Renal pelvis (tissue), 4 donors: Measurements from ENCODE around the gene C2. TPM values are rescaled to one million over a fixed set of nuclear protein-coding genes. Genes with fewer than 3 reads are reported as not detected.
"Not testable (repeated sequence)": the region's sequence is repeated elsewhere in the genome, so short reads cannot be mapped to it uniquely, and the experiment has no call there.

Experiments used
- DNase-seq: peaks from one replicate; pipeline ENCODE4 v3.0.0-alpha.2; 2013
- polyA plus RNA-seq, 3 donors: library from polyadenylated mRNA; unstranded; fragments of 120-200 nt; gene quantifications; one replicate each; pipeline ENCODE4 v1.2.1, GENCODE V29; 2013; ENCODE audit not compliant: insufficient read length in 3 of 3

The C2 gene
- polyA plus RNA-seq, 3 donors, result 3.3 to 4.8 (median 4.5) TPM

GRCh38 chr6:31972709-31973350 lies 45.3 kb downstream of the C2 start:
- no peak for DNase-seq

GRCh38 chr6:31976065-31976464 lies 48.5 kb downstream of the C2 start:
- not testable (repeated sequence) for DNase-seq

GRCh38 chr6:31977816-31978431 lies 50.4 kb downstream of the C2 start:
- no peak for DNase-seq

GRCh38 chr6:31978831-31979230 lies 51.3 kb downstream of the C2 start:
- DNase-seq, result no peak

- DNase-seq, result no peak
Observed at GRCh38 chr6:31979238-31979898, 51.9 kb downstream of the C2 start.

- not testable (repeated sequence) for DNase-seq
Observed at GRCh38 chr6:31980195-31980876, 52.8 kb downstream of the C2 start.

GRCh38 chr6:31980998-31981397 lies 53.5 kb downstream of the C2 start:
- DNase-seq, result not testable (repeated sequence)

GRCh38 chr6:31981744-31982143 lies 54.2 kb downstream of the C2 start, which contains the start of gene C4A:
Gene C4A, plus strand, starts transcription at chr6:31982057. Its CDS starts 51 bp downstream, at chr6:31982108.
- not testable (repeated sequence) for DNase-seq

GRCh38 chr6:31989363-31989762 lies 61.8 kb downstream of the C2 start:
- not testable (repeated sequence) for DNase-seq

- not testable (repeated sequence) for DNase-seq
Observed at GRCh38 chr6:31994421-31994820, 66.9 kb downstream of the C2 start.

Other genes with a start within 250 kb of the C2 start
- 1 to 10 TPM; 2.6 to 4.3 (median 3.6) TPM for gene LY6G5C, start 246.7 kb upstream of the C2 start, polyA plus RNA-seq
- gene ABHD16A, start 224.4 kb upstream of the C2 start, polyA plus RNA-seq, result 10 to 100 TPM; 63.2 to 68.7 (median 63.5) TPM
- 1 to 10 TPM in 2 of 3 donors, under 1 TPM in 1; 0.43 to 1.0 (median 1.0) TPM for gene LY6G6F, start 220.9 kb upstream of the C2 start, polyA plus RNA-seq
- not detected for gene LY6G6D, start 212.4 kb upstream of the C2 start, polyA plus RNA-seq
- gene LY6G6C, start 206.0 kb upstream of the C2 start, polyA plus RNA-seq, result under 1 TPM; 0.28 to 0.89 (median 0.69) TPM
- gene MPIG6B, start 204.3 kb upstream of the C2 start, polyA plus RNA-seq, result 1 to 10 TPM; 1.5 to 1.9 (median 1.7) TPM
- 100 to 1,000 TPM; 189 to 234 (median 211) TPM for gene DDAH2, start 198.4 kb upstream of the C2 start, polyA plus RNA-seq
- gene CLIC1, start 191.2 kb upstream of the C2 start, polyA plus RNA-seq, result 100 to 1,000 TPM; 280 to 320 (median 296) TPM
- gene MSH5, start 187.7 kb upstream of the C2 start, polyA plus RNA-seq, result 10 to 100 TPM; 18.1 to 54.6 (median 52.1) TPM
- 10 to 100 TPM in 2 of 3 donors, 1 to 10 TPM in 1; 5.6 to 13.8 (median 10.7) TPM for gene SAPCD1, start 165.1 kb upstream of the C2 start, polyA plus RNA-seq
- 10 to 100 TPM in 2 of 3 donors, 1 to 10 TPM in 1; 8.8 to 14.0 (median 13.1) TPM for gene VWA7, start 150.4 kb upstream of the C2 start, polyA plus RNA-seq
- gene VARS1, start 132.0 kb upstream of the C2 start, polyA plus RNA-seq, result 10 to 100 TPM; 60.0 to 71.2 (median 65.2) TPM
- gene LSM2, start 120.8 kb upstream of the C2 start, polyA plus RNA-seq, result 10 to 100 TPM; 79.4 to 84.0 (median 81.1) TPM
- gene HSPA1L, start 112.4 kb upstream of the C2 start, polyA plus RNA-seq, result 1 to 10 TPM; 3.7 to 4.6 (median 3.8) TPM
- 100 to 1,000 TPM; 104 to 122 (median 112) TPM for gene HSPA1A, start 112.2 kb upstream of the C2 start, polyA plus RNA-seq
- 100 to 1,000 TPM; 125 to 178 (median 158) TPM for gene HSPA1B, start 100.0 kb upstream of the C2 start, polyA plus RNA-seq
- gene NEU1, start 64.9 kb upstream of the C2 start, polyA plus RNA-seq, result 10 to 100 TPM; 78.1 to 85.5 (median 82.5) TPM
- gene SLC44A4, start 48.7 kb upstream of the C2 start, polyA plus RNA-seq, result 10 to 100 TPM; 35.1 to 68.8 (median 66.9) TPM
- gene EHMT2, start 30.0 kb upstream of the C2 start, polyA plus RNA-seq, result 100 to 1,000 TPM in 1 of 3 donors, 10 to 100 TPM in 2; 92.0 to 100 (median 98.1) TPM
- gene ZBTB12, start 25.6 kb upstream of the C2 start, polyA plus RNA-seq, result 10 to 100 TPM; 27.7 to 35.2 (median 29.6) TPM
- 1 to 10 TPM; 4.3 to 8.4 (median 6.5) TPM for gene CFB, start 18.4 kb downstream of the C2 start, polyA plus RNA-seq
- gene NELFE, start 31.3 kb downstream of the C2 start, polyA plus RNA-seq, result 100 to 1,000 TPM in 1 of 3 donors, 10 to 100 TPM in 2; 95.7 to 107 (median 95.8) TPM
- gene SKIC2, start 31.5 kb downstream of the C2 start, polyA plus RNA-seq, result 10 to 100 TPM; 49.2 to 54.8 (median 50.5) TPM
- gene DXO, start 44.4 kb downstream of the C2 start, polyA plus RNA-seq, result 10 to 100 TPM; 33.8 to 37.2 (median 35.1) TPM
- 10 to 100 TPM; 13.7 to 26.8 (median 16.1) TPM for gene C4A, start 54.3 kb downstream of the C2 start, polyA plus RNA-seq
- gene C4B, start 87.1 kb downstream of the C2 start, polyA plus RNA-seq, result 10 to 100 TPM; 21.3 to 27.5 (median 22.2) TPM
- gene CYP21A2, start 110.7 kb downstream of the C2 start, polyA plus RNA-seq, result 1 to 10 TPM in 2 of 3 donors, under 1 TPM in 1; 0.43 to 2.4 (median 1.8) TPM
- gene TNXB, start 181.6 kb downstream of the C2 start, polyA plus RNA-seq, result 1 to 10 TPM; 4.3 to 5.6 (median 4.3) TPM
- 100 to 1,000 TPM in 1 of 3 donors, 10 to 100 TPM in 2; 89.8 to 114 (median 96.6) TPM for gene ATF6B, start 200.5 kb downstream of the C2 start, polyA plus RNA-seq
- gene FKBPL, start 202.6 kb downstream of the C2 start, polyA plus RNA-seq, result 1 to 10 TPM; 7.9 to 9.4 (median 9.2) TPM
- gene PRRT1, start 224.2 kb downstream of the C2 start, polyA plus RNA-seq, result 1 to 10 TPM; 2.2 to 3.9 (median 2.8) TPM
- gene PPT2, start 226.4 kb downstream of the C2 start, polyA plus RNA-seq, result 10 to 100 TPM; 34.4 to 56.0 (median 44.0) TPM
- 10 to 100 TPM; 24.9 to 42.0 (median 35.8) TPM for gene EGFL8, start 236.9 kb downstream of the C2 start, polyA plus RNA-seq
- 100 to 1,000 TPM; 108 to 122 (median 116) TPM for gene AGPAT1, start 248.4 kb downstream of the C2 start, polyA plus RNA-seq